ENCODE results near the gene NFIB.

GRCh38 chr9:14302405-14302804, 11.5 kb downstream of the NFIB start:
- no peak for TF ChIP-seq CTCF (IDR thresholded peaks at IDR 0.05)
- no peak for TF ChIP-seq ZFX (IDR thresholded peaks at IDR 0.05; ENCODE audit: borderline replicate concordance)

Measured in 22Rv1 (cell line).